COLO668 (cell line): Measurements from ENCODE around the gene RNU2-1.
"Not testable (repeated sequence)": the region's sequence is repeated elsewhere in the genome, so short reads cannot be mapped to it uniquely, and the experiment has no call there.

Experiments used
- DNase-seq: peaks from one replicate; lab custom pipeline; 2025; ENCODE audit not compliant: unreplicated experiment; lab: John Stamatoyannopoulos, UW

RNU2-1 gene

DNA sequence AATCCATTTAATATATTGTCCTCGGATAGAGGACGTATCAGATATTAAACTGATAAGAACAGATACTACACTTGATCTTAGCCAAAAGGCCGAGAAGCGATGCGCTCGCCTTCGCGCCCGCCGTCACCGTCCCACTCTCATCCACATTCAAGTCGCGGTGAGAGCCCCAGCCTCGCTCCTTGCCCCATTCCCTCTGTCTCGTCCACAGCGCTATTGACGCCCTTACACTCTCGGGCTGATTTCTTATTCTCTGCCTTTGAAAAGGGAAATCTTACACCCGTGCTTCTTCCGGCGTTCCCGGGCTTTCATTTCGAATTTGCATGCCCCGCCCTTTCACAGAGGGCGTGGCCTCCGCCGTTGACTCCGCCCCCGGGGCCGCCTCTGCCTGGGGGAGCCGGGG lies at the start of gene RNU2-1:
Gene RNU2-1 (minus strand): TSS at position 101 of the 400 bp plus-strand sequence.
- DNase-seq: not testable (repeated sequence)

DNA sequence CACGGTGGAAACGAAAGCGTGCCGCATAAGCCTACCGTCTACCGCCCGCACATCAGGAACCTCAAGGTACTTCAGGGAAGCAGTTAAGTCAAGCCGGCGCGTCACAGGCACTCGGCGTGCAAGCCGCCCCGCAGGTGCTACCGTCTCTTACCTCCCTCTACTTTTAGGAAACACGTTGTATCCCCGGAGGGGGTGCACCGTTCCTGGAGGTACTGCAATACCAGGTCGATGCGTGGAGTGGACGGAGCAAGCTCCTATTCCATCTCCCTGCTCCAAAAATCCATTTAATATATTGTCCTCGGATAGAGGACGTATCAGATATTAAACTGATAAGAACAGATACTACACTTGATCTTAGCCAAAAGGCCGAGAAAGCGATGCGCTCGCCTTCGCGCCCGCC lies 39.1 kb upstream of the RNU2-1 start:
- not testable (repeated sequence) for DNase-seq

DNA sequence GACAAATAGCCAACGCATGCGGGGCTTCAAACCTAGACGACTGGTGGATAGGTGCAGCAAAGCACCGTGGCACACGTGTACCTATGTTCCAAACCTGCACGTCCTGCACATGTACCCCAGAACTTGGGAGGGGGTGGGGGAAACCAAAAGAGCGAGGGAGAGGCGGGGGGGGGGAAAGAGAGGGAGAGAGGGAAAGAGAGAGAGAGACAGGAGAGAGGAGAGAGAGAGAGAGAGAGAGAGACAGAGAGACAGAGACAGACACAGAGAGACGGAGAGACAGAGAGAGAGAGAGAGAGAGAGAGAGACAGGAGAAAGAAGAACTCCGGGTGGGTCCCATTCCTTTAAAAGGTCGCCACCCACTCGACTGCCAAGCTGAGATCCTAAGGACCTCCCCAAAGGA lies 38.7 kb upstream of the RNU2-1 start:
- not testable (repeated sequence) for DNase-seq

DNA sequence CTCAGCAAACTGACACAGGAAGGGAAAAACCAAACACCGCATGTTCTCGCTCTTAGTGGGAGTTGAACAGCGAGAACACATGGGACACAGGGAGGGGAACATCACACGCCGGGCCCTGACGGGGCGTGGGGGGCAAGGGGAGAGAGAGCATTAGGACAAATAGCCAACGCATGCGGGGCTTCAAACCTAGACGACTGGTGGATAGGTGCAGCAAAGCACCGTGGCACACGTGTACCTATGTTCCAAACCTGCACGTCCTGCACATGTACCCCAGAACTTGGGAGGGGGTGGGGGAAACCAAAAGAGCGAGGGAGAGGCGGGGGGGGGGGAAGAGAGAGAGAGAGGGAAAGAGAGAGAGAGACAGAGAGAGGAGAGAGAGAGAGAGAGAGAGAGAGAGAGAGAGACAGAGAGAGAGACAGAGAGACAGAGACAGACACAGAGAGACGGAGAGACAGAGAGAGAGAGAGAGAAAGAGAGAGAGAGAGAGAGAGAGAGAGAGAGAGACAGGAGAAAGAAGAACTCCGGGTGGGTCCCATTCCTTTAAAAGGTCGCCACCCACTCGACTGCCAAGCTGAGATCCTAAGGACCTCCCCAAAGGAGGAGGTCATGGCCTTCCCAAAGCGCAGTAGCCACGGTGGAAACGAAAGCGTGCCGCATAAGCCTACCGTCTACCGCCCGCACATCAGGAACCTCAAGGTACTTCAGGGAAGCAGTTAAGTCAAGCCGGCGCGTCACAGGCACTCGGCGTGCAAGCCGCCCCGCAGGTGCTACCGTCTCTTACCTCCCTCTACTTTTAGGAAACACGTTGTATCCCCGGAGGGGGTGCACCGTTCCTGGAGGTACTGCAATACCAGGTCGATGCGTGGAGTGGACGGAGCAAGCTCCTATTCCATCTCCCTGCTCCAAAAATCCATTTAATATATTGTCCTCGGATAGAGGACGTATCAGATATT lies 37.1 kb upstream of the RNU2-1 start:
- DNase-seq: not testable (repeated sequence)

DNA sequence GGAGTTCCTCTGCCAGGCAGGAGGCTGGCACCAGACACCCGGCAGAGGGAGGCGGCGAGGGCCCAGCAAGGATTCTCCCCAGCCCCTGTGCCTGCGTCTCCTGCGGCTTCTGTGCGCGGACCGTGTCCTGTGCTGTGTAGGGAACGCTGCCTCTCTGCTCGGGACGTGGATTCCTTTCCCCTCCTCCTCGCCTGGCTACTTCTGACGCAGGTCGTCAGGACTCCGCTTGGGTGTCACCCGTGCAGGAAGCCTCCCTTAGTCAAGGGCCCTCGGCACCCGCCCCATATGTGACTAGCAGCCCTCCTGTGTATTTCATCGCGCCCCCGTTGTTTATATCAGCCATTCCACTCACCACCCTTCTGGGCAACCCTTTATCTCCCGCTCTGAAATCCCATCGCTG lies 12.7 kb upstream of the RNU2-1 start:
- DNase-seq: not testable (repeated sequence)

DNA sequence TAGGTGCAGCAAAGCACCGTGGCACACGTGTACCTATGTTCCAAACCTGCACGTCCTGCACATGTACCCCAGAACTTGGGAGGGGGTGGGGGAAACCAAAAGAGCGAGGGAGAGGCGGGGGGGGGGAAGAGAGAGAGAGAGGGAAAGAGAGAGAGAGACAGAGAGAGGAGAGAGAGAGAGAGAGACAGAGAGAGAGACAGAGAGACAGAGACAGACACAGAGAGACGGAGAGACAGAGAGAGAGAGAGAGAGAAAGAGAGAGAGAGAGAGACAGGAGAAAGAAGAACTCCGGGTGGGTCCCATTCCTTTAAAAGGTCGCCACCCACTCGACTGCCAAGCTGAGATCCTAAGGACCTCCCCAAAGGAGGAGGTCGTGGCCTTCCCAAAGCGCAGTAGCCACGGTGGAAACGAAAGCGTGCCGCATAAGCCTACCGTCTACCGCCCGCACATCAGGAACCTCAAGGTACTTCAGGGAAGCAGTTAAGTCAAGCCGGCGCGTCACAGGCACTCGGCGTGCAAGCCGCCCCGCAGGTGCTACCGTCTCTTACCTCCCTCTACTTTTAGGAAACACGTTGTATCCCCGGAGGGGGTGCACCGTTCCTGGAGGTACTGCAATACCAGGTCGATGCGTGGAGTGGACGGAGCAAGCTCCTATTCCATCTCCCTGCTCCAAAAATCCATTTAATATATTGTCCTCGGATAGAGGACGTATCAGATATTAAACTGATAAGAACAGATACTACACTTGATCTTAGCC lies 7.0 kb upstream of the RNU2-1 start:
- DNase-seq: not testable (repeated sequence)

DNA sequence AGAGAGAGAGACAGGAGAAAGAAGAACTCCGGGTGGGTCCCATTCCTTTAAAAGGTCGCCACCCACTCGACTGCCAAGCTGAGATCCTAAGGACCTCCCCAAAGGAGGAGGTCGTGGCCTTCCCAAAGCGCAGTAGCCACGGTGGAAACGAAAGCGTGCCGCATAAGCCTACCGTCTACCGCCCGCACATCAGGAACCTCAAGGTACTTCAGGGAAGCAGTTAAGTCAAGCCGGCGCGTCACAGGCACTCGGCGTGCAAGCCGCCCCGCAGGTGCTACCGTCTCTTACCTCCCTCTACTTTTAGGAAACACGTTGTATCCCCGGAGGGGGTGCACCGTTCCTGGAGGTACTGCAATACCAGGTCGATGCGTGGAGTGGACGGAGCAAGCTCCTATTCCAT lies 5.8 kb upstream of the RNU2-1 start:
- DNase-seq: not testable (repeated sequence)

DNA sequence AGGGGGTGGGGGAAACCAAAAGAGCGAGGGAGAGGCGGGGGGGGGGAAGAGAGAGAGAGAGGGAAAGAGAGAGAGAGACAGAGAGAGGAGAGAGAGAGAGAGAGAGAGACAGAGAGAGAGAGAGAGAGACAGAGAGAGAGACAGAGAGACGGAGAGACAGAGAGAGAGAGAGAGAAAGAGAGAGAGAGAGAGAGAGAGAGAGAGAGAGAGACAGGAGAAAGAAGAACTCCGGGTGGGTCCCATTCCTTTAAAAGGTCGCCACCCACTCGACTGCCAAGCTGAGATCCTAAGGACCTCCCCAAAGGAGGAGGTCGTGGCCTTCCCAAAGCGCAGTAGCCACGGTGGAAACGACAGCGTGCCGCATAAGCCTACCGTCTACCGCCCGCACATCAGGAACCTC lies 514 bp downstream of the RNU2-1 start:
- DNase-seq: not testable (repeated sequence)

DNA sequence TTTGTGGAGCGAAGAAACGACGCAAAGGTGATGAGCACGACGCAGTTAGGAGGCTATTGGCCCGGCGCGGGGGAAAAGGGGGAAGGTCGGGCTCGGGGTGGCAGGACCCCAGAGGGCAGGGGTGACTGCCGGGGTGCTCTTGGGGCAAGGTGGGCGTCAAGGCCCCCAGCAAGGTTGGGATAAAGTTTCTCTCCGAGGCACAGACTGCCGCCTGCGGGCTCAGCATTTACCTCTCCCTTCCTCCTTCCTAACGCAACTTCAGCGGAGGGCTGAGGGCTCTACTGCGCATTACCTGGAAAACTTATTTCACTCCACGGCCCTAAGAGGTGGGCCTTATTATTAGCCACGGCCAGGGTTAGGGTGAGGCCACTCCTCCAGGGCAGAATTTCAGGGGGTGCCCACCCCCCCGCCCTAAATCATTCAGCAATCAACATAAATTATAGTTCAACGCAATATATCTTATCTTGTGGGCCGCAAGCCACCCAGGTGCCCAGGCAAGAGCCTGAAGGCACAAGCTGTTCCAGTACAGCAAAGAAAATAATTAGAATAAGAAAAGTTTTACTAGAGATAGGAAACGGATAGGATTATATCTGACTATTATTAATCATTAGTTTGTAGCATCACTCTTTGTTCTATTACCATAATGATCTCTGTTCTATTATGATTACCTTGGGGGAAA lies 1.6 kb downstream of the RNU2-1 start:
- not testable (repeated sequence) for DNase-seq

DNA sequence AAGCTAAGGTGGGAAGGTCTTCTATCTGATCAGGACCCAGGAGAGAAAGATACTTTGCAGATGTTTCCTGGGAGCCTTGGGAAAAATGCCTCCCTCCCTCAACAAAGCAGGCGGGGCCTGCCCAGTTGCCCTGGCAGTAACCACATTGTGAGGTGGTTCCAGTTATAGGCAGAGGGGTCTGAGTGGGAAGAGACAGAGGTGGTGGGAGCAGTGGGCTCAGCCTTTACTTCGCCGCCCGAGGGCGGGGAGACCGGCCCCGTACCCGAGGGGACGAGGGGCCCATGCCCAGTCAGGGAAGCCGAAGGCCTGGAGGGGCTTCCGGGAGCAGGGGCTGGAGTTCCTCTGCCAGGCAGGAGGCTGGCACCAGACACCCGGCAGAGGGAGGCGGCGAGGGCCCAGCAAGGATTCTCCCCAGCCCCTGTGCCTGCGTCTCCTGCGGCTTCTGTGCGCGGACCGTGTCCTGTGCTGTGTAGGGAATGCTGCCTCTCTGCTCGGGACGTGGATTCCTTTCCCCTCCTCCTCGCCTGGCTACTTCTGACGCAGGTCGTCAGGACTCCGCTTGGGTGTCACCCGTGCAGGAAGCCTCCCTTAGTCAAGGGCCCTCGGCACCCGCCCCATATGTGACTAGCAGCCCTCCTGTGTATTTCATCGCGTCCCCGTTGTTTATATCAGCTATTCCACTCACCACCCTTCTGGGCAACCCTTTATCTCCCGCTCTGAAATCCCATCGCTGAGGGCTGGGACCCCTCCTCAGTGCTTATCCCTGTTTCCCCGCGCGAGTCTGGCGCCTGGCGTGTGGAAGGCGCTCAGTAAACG lies 2.4 kb downstream of the RNU2-1 start:
- DNase-seq: not testable (repeated sequence)

DNA sequence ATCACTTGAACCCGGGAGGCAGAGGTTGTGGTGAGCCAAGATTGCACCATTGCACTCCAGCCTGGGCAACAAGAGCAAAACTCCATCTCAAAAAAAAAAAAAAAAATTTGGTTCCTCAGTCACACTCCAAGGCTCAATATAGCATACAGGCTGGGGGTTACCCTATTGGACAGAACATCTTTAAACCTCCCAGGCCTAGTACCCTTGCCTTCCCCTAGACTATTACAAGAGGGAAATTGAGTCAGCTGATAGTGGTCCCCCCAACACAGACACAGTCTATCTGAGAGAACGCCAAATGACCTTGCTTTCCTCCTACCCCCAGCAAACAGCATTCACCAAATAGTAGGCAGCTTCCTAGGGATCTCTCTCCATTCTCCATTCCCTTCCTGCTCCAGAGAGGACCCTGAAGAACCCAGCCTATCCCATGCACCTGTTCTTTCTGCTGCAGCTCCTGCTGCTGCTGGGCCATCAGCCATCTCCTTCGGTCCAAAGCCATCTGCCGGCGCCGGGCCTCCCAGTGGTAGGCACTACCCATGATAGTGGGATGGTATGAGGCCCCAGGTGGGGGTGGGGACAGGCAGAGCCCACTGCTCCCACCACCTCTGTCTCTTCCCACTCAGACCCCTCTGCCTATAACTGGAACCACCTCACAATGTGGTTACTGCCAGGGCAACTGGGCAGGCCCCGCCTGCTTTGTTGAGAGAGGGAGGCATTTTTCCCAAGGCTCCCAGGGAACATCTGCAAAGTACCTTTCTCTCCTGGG lies 5.6 kb downstream of the RNU2-1 start, which contains the start of gene CCDC200:
Gene CCDC200 (minus strand): TSS at position 604 of the 763 bp plus-strand sequence. CDS start 69 bp downstream, at position 535.
- DNase-seq: not testable (repeated sequence)

DNA sequence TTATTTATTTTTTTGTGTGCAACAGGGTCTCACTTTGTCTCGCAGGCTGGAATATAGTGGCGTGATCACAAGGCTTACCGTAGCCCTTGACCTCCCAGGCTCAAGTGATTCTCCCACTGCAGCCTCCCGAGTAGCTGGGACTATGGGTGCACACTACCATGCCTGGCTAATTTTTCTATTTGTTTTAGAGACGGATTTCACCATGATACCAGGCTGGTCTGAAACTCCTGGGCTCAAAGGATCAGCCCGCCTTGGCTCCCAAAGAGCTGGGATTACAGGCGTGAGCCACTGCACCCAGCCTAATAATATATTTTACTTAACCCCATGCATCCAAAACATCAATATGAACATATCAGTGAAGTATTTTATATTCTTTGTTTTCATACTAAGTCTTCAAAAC lies 7.4 kb downstream of the RNU2-1 start:
- no peak for DNase-seq

DNA sequence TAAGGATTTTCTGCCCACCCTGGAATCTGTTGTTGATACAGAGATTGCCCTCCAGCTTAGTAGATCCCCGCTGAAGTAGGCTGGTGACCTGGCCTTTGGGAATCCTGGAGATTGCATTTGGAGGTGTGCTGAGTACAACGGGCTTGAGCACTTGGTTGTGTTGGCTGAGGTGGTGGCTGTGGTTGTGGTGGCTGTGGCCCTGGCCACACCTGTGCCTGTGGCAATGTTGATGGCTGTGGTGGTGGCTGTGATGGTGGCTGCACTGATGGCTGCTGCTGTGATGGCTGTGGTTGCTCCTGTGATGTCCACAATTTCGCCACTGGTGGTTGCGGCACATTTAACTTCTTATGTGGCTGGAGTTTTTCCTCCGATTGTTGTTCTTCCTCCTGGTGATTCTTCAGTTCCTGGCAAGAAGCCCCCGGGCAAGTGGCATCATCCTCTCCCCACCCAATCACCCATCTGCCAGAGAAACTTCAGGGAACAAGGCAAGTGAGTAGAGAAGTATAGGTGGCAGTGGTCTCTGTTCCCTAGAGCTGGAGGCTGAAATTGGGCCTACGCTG lies 9.6 kb downstream of the RNU2-1 start:
- no peak for DNase-seq

DNA sequence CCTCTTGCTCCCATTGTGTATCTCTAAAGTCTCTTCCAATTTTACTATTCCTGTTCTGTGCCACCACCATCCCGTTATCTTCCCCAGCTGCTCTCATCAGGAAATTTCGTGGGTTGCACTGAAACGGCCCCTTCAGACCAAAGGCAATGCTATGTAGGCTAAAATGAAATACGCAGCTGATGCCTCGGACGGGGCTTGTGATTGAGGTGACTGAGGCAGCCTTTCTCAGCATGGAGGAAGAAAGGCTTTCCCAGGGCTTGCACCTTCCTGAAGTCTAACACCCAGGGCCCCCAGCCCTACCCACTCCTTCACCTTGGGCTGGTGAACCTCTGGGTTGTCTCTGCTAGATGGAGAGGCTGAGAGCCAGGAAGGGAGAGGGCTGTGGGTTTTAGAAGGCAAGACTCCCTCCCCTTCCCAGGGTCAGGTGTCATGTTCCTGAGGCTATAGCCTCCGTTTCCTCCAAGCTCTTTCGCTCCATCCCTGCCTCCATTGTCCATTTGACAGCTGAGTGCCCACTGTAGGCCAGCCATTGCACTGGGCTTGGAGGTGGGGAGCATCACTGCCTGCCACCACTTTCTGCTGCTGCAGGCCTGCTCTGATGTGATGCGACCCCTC lies 13.2 kb downstream of the RNU2-1 start:
- DNase-seq: no peak

DNA sequence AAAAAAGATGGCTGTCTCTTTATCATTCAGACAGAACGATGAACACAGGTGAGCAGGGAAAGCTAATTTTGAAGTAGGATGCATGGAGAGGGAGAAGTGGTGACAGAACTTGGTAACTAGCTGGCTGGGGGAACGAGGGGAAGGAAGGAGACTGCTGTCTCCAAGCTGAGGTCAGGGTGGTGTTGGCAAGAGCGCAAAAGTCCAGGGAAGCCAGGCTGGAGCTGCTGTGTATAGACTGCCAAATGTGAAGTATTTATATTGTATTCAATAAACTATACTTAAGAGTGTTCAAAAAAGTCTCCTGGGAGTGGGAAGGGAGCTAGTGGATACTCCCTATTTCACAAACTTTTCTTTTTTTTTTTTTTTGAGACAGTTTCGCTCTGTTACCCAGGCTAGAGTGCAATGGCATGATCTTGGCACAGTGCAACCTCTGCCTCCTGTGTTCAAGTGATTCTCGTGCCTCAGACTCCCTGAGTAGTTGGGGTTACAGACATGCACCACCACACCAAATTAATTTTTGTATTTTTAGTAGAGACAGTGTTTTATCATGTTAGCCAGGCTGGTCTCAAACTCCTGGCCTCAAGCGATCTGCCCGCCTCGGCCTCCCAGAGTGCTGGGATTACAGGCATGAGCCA lies 13.9 kb downstream of the RNU2-1 start:
- DNase-seq: no peak

DNA sequence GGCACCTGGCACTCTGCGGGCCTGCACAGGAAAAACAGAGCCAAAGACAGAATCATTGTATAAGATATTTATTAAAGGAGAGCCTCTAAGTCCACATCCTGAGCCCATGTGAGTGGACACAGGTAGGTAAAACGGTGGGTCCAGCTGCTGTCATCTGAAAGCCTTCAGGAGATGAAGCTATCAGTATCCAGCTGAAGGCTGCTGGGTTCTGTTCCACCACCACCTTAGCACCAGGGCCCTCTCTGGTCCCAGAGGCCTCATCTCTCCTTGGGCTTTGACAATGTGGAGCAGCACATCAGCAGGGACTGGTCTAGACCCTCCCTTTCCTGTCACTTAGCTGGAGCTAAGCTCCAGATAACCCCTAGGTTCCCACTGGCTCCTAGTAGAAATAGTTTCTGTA lies 14.8 kb downstream of the RNU2-1 start:
- DNase-seq: no peak

DNA sequence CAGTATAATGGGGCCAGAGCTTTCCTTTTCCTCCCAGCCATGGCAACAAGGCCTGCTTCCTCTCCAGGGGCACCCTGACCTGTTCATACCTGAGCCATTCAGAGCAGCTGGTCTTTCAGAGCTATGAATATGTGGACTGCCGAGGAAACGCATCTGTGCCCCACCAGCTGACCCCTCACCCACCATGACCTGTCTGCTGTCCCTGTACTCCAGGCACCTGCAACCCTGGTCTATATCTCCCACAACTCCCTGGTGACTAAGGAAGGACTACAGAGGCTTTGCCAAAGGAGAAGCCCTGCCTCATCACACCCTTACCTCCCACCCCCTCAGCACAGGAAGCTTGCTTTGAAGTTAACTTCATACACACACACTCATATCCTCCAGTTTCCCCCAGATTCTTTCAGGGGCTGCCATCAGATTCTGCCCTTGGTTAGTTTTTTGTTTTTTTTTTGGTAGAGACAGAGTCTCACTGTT lies 16.1 kb downstream of the RNU2-1 start:
- DNase-seq: no peak
